ENCODE measurements around the gene HMGXB4.

DNA sequence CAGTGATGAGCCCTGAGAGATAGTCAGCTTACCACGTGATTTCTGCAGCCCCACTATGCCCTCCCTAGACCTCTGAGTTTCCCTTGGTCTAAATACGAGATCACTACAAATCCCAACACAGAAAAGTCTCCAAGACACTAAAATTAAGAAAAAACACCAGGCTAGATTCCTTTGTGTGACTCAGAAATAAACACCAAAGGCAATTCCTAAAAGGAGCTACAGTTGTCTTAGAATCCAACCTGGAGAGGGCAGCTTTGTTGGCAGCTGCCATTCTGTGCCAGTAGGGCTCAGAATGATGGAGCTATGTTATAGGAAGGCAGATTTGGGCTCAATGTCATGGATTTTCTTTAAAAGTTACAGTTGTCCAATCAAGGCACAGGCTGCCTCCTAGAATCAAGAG is 37.1 kb upstream of the HMGXB4 start:
- TF ChIP-seq, protein P1, sequence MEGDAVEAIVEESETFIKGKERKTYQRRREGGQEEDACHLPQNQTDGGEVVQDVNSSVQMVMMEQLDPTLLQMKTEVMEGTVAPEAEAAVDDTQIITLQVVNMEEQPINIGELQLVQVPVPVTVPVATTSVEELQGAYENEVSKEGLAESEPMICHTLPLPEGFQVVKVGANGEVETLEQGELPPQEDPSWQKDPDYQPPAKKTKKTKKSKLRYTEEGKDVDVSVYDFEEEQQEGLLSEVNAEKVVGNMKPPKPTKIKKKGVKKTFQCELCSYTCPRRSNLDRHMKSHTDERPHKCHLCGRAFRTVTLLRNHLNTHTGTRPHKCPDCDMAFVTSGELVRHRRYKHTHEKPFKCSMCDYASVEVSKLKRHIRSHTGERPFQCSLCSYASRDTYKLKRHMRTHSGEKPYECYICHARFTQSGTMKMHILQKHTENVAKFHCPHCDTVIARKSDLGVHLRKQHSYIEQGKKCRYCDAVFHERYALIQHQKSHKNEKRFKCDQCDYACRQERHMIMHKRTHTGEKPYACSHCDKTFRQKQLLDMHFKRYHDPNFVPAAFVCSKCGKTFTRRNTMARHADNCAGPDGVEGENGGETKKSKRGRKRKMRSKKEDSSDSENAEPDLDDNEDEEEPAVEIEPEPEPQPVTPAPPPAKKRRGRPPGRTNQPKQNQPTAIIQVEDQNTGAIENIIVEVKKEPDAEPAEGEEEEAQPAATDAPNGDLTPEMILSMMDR (IDR thresholded peaks at IDR 0.05), result no peak
- no peak for TF ChIP-seq POLR2A (IDR thresholded peaks at IDR 0.05)
